Pancreas (tissue), 10 donors: ENCODE measurements around the gene TMEM131L. TPM values are rescaled to one million over a fixed set of nuclear protein-coding genes. Genes with fewer than 3 reads are reported as not detected.

Experiments used
- ATAC-seq, 4 donors: fragments of 200-7000 bp; cut with Tn5 transposase; one replicate each; pipeline versions ENCODE4 v1.8.0 to v1.9.1; 2020; ENCODE audit warnings: mild to moderate bottlenecking in 4 of 4, moderate library complexity in 4 of 4
- DNase-seq, 6 donors: peaks; one replicate each; pipeline ENCODE4 v3.0.0-alpha.2; 2020
- FAIRE-seq: peaks from 2 replicates; lab custom pipeline; 2012; peaks lifted over from hg19 to GRCh38; lab: Jason Lieb, UNC
- H3K27ac ChIP-seq, 4 donors: fragments of 200-600 bp; sonication (generic); 1 replicate in 3 of 4; 2 replicates in 1 of 4; pipeline versions ENCODE4 v1.5.0 to v1.8.0; 2020
- H3K27me3 ChIP-seq, 4 donors: fragments of 200-600 bp; one replicate each; pipeline ENCODE4 v1.8.0; 2021
- H3K36me3 ChIP-seq, 3 donors: fragments of 200-600 bp; sonication (generic) in 1 of 3; one replicate each; pipeline versions ENCODE4 v1.5.0 to v1.8.0; 2020 to 2021
- H3K4me1 ChIP-seq, 3 donors: fragments of 200-600 bp; one replicate each; pipeline ENCODE4 v1.8.0; 2021
- H3K4me3 ChIP-seq, 4 donors: fragments of 200-600 bp; sonication (generic) in 2 of 4; one replicate each; pipeline versions ENCODE4 v1.5.0 to v1.8.0; 2020 to 2021
- H3K9me3 ChIP-seq, 4 donors: fragments of 200-600 bp; one replicate each; pipeline ENCODE4 v1.8.0; 2021
- WGBS, 2 donors: extraction: QIAGEN DNeasy Blood & Tissue Kit; methylation state at CpG; one replicate each; pipeline ENCODE4 v1.1.7; 2013; 5-methylcytosine and 5-hydroxymethylcytosine counted together
- intact Hi-C, 3 donors: fragments of 100-400 bp; cut with DNase I; formaldehyde crosslinking; loops; one replicate each; pipeline versions ENCODE4 v1.11.1 to v1.14.2; 2022
- polyA plus RNA-seq, 2 donors: library from polyadenylated mRNA; stranded (reverse); fragments of 200-250 nt; gene quantifications; one replicate each; pipeline ENCODE4 v1.2.3, GENCODE V29; 2013
- total RNA-seq, 6 donors: library from RNA; stranded (reverse); fragmentation: NEBNext Ultra II Directional in 4 of 6; extraction: Animal tissue kit (Norgen Biotek cat#: 25700) in 4 of 6; gene quantifications; one replicate each; pipeline versions ENCODE4 v1.2.1 to v1.2.4, GENCODE V29; 2021 to 2023
- TF ChIP-seq, protein P1 (sequence below), 4 donors: fragments of 200-600 bp; sonication (generic) in 3 of 4; IDR thresholded peaks; one replicate each; pipeline versions ENCODE4 v1.5.0 to v1.8.0; 2021; ENCODE audit warnings: antibody characterized with exemption in 4 of 4
- donor health status: healthy with polysubstance abuse.
- donor health status: DM: no; HTN: no; CAD: no; lungs with moderate emphysema.
- donor health status: DM: no; HTN: no; CAD: no.
- donor health status: control.
- donor health status: control.
- donor health status: Bipolar disorder and iron deficiency.
- donor health status: DM: yes; HTN: yes; CAD: no.
- donor health status: DM: no; HTN: no; CAD: no.
- donor health status: DM: no; HTN: no; CAD: no.
- donor health status: DM: yes; HTN: yes; CAD: no.

TMEM131L gene
- total and polyA plus RNA-seq, 8 donors = 9.4 to 29.5 (median 20.1) TPM

DNA sequence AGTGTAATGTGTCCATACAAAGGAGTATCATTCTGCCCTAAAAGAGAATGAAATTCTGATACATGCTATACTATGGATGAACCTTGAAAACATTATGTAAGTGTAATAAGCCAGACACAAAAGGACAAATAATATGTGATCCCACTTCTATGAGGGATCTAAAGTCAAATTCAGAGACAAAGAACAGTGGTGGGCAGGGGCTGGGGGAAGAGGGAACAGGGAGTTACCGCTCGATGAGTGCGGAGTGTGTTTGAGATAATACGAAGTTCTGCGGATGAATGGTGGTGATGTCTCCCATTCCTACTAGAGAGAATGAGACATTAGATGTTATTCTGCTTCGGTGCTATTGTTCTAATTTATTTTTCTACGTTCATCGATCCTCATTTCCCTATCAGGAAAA lies 171.9 kb downstream of the TMEM131L start:
- ATAC-seq (no peak), DNase-seq (no peak), FAIRE-seq (no peak)
- Histone ChIP-seq H3K4me3 (no peak overlapping the region), H3K9me3 (no peaks in the 10 kb centered on the region), H3K4me1 (no peaks in the 10 kb centered on the region), H3K27me3 (no peaks in the 10 kb centered on the region), H3K36me3 (peaks cover 0 to 41% (median 9%) of the 10 kb centered on the region in 3 donors), H3K27ac (no peak overlapping the region)
- WGBS, 2 donors = 92 to 96% methylated on average over 8 of the region's 8 CpGs
- intact Hi-C loops = loop anchor here in 1 of 3 donors (10.0 kb wide), 1 partner anchor 117 kb away; no protein-coding TSS in a partner anchor
- TF ChIP-seq, protein P1, sequence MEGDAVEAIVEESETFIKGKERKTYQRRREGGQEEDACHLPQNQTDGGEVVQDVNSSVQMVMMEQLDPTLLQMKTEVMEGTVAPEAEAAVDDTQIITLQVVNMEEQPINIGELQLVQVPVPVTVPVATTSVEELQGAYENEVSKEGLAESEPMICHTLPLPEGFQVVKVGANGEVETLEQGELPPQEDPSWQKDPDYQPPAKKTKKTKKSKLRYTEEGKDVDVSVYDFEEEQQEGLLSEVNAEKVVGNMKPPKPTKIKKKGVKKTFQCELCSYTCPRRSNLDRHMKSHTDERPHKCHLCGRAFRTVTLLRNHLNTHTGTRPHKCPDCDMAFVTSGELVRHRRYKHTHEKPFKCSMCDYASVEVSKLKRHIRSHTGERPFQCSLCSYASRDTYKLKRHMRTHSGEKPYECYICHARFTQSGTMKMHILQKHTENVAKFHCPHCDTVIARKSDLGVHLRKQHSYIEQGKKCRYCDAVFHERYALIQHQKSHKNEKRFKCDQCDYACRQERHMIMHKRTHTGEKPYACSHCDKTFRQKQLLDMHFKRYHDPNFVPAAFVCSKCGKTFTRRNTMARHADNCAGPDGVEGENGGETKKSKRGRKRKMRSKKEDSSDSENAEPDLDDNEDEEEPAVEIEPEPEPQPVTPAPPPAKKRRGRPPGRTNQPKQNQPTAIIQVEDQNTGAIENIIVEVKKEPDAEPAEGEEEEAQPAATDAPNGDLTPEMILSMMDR (IDR thresholded peaks at IDR 0.05) = no peak

DNA sequence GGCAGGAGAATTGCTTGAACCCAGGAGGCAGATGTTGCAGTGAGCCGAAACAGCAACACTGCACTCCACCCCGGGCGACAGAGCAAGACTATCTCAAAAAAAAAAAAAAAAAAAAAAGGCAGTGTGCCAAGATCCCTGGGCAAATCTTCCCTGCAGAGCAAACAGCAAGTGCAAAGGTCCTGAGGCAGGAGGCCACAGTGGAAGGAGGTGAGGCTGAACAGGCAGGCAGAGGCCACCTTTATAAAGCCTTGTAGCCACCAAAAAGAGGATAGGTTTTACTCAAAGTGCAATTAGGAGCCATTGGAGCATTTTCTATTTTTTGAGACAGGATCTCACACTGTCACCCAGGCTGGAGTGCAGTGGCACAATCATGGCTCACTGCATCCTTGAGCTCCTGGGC lies 172.8 kb downstream of the TMEM131L start:
- no peaks in the 10 kb centered on the region for H3K4me1 ChIP-seq
- H3K27me3 ChIP-seq = no peaks in the 10 kb centered on the region
- TF ChIP-seq, protein P1 (IDR thresholded peaks at IDR 0.05) = no peak
- WGBS, 2 donors = 61 to 64% methylated on average over 3 of the region's 3 CpGs
- H3K4me3 ChIP-seq = no peak overlapping the region
- ATAC-seq (no peak), DNase-seq (no peak), FAIRE-seq (no peak)
- intact Hi-C loops = loop anchor here in 1 of 3 donors (10.0 kb wide), 1 partner anchor 116 kb away; no protein-coding TSS in a partner anchor
- H3K36me3 ChIP-seq = peaks cover 0 to 35% (median 4%) of the 10 kb centered on the region in 3 donors
- no peak overlapping the region for H3K27ac ChIP-seq
- H3K9me3 ChIP-seq = no peaks in the 10 kb centered on the region

DNA sequence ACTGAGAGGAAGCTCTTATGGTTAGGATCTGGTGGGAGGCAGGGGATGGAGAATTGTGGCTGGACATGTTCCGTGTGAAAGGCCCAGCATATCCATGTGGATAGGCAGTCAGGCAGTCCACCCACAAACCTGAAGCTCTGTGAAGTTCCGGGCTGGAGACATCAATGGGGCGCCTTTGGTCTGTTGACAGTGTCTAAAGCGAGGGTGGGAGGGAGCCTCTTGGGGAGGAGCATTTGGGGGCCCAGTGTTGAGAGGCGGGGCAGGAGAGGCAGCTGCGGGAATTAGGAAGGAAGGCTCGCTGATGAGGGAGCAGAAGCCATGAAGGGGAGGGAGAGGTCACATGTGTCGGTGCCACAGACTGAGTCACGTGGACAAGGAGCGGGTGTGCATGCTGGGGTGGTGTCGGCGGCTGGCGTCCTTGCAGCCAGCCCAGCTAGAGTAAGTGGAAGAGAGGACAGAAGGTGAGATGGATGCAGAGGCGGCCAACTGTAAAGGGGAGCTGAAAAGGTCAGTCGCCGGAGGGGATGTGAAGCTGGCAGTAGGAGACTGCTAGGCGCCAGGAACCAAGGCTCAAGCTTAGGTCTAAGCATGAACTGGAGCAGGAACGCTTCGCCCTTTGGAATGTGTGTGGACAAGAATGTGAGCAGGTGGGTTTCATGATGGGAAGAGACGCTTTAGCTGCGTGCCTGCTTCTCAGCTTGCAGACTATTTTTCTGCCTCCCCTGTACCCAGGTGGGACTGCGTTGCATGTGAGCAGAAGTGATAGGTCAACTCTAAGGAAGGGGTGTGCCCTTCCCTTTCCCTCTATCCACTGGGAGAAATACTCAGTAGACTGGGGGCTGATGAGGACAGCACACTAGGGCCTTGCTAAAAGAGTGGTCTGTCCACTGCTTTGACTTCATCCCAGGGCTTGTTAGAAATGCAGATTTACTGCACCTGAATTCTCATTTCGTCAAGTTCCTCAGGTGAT lies 174.0 kb downstream of the TMEM131L start:
- WGBS, 2 donors = 74 to 79% methylated on average over 23 of the region's 23 CpGs
- no peak for FAIRE-seq
- intact Hi-C loops = loop anchor here in 1 of 3 donors (10.0 kb wide), 2 partner anchors 115 to 505 kb away; no protein-coding TSS in a partner anchor
- no peak for DNase-seq
- TF ChIP-seq, protein P1 (IDR thresholded peaks at IDR 0.05) = no peak
- Histone ChIP-seq H3K36me3 (peaks cover 0 to 24% (median 0%) of the 10 kb centered on the region in 3 donors), H3K4me1 (no peaks in the 10 kb centered on the region), H3K4me3 (no peak overlapping the region), H3K27ac (no peak overlapping the region), H3K9me3 (no peaks in the 10 kb centered on the region), H3K27me3 (no peaks in the 10 kb centered on the region)
- peak in 1 of 4 donors; percentile 17 for ATAC-seq

DNA sequence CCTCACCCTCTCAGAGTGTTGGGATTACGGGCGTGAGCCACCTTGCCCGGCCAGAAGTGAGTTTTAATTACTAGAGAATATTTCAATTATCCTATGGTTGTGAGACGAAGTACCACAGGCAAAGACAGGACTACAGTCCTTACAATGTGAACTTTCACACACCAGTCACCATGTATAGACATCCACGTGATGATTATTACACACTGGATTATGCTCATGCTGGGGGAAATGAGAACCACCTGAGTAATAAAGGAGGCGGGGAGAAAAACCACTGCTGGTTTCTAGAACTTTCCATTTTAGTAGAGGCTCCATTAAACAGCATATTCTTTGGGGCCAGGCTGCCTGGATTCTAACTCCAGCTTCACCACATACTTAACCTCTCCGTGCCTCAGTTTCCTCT lies 175.4 kb downstream of the TMEM131L start:
- no peak overlapping the region for H3K4me3 ChIP-seq
- H3K36me3 ChIP-seq = peaks cover 0 to 10% (median 0%) of the 10 kb centered on the region in 3 donors
- TF ChIP-seq, protein P1 (IDR thresholded peaks at IDR 0.05) = no peak
- FAIRE-seq (no peak), ATAC-seq (no peak), DNase-seq (no peak)
- H3K27ac ChIP-seq = no peak overlapping the region
- H3K27me3 ChIP-seq = no peaks in the 10 kb centered on the region
- intact Hi-C loops = loop anchor here in 1 of 3 donors (10.0 kb wide), 1 partner anchor 507 kb away; no protein-coding TSS in a partner anchor
- H3K9me3 ChIP-seq = no peaks in the 10 kb centered on the region
- H3K4me1 ChIP-seq = no peaks in the 10 kb centered on the region
- WGBS, 2 donors = 75 to 77% methylated on average over 7 of the region's 7 CpGs
